Measurements from ENCODE around the gene SPOCK1.

SPOCK1 gene

DNA sequence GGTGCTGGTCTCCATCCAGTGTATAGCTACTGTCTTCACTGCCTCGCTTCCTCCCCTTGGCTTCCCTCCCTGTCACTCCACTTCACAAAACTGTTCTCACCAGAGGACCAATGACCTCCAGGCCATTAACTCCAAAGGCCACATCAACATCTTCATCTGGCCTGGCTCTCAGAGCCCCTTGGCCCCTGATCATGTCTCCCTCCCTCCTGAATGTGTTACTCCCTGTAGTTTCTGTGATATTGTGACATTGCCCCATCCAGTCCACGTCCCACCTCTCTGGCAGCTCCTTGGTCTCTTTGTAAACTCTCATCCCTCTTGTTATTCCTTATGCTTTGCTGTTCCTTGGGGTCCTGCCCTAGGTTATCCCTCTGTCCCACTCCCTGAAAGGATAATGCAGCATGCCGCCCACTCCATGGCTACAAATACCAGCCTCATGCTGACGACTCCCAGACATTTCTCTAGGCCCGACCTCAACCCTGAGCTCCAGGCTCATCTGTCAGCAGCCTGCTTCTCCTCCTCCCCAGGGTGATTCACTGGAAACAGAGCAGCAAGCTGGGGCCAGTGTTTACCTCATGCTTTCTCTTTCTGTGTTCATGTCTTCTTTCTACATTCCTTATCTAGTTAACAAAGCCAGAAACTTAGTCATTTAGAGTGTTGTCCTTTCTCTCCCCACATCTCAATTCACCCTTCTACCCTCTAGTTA lies 312.2 kb downstream of the SPOCK1 start:
- DNase-seq = no peak

DNA sequence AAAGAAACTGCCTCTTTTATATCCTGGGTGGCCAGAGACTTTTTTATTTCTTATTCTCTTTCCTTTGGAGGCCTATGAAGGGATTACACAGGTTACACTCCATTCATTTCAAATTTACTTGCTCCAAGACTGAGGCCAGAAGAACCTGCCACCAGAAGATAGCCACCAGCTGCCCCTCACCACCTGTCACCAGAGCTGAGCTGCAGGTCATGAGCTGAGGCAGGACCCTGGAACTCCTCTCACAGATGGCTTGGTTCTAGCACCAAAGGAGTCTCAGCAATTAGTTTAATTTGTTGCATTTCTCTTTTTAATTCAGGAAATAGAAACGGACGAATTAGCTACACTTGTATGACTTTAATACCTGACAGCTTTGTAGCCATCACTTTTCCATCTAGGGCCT lies 313.9 kb downstream of the SPOCK1 start:
- DNase-seq = no peak

DNA sequence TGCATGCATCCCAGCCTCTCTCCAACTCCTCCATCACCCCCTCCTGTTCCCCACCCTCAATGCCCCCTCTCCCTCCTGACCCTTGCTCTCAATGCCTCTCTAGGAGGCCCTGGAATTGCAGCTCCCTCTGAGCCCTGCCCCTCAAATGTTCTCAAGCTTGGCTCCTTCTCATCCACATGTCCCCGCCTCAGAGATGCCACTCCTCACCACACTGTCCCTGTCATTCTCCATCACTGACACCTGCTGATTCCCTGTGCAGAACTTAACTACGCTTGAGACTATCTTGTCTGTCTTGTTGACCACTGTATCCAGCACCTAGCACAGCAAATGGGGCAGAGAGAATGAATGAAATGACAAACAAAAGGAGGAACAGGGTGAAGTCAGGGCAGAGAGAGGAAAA lies 314.4 kb downstream of the SPOCK1 start:
- DNase-seq = no peak

DNA sequence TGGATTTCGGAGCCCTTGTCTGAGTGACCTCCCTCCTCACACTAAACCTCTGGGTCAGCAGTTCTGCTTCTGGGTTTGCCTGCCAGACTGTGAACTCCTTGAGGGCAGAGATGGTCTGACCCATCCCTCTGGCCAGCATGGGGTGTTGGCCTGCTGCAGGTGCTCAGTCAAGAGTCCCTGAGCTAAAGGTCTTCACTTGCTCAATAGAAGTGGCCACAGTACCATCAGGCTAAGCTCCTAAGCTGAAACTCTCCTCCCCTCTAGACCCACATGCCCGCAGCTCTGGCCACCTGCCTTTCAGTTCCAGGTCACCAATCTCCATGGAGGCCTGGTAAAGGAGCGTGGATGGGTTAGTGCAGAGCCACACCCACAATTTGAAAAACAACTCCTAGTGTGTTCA lies 316.6 kb downstream of the SPOCK1 start:
- no peak for DNase-seq

DNA sequence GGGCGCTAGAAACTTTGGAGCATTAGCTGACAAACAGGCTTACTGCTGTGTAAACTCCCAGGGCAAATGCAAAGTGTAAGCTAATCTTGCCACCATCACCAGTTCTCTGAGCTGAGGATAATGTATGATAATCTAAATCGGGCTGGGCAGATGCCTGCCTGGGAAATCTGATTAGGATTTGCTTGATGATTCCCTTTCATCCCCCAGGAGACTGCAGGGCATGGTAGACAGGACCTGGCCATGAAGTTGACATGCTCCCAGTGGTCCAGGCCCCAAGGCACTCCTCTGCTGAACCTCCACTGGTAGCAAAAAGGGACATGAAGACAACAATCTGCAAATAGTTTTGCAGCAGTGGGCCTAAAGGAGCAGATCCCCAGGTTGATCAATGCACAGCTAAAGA lies 317.5 kb downstream of the SPOCK1 start:
- no peak for DNase-seq

DNA sequence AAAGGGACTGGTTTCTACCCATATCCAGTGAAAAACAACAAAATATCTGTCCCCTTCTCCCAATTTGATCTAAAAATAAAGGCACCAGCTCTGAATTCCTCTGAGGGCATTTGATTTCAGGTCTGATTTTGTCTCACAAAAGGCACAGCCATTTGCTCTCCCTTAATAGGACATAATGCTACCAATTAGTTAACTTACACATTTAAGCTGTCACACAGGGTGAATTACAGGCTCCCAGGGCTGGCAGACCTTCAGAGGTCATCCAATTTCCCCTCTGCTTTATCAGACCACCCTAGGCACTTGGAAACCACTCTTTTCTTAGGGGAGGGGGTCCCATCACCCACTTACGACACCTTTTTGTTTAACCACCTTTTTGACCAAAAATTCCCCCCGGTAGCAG lies 319.9 kb downstream of the SPOCK1 start:
- no peak for DNase-seq

DNA sequence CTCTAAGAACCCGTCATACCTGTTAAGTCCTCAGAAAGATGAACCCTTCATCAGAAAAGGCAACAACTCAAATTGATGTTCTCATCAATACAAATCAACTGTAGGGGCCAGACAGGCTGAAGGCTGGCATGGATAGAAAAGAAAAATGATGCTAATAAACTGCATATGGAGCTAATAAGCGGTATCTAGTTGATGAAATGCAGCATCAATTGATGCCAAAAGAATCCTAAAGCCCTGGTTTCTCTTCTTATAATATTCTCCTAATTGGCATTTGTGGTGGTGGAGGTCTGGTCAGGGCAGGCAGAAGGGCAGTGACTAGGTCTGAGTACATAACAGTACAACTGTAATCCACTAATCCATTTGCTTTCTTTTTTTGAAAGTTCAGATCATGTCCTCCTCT lies 322.5 kb downstream of the SPOCK1 start:
- DNase-seq = no peak

DNA sequence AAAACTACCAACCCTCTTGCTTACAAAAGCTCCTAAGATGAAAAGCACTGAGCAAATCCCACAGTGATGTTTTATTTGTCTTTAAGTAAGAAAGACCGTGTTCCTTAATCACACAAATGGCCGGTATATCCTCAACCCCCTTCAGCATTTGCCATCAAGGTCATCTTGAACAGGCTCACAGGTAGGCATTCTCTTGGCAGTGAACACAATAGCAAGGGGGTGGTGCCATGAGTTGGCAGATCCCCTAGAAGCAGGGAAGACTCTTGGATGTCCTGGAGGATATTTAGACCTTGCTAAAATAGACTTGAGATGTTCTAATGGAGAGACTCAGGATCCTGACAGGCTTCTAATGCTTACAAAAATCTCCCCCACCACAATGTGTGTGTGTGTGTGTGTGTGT lies 323.0 kb downstream of the SPOCK1 start:
- no peak for DNase-seq

DNA sequence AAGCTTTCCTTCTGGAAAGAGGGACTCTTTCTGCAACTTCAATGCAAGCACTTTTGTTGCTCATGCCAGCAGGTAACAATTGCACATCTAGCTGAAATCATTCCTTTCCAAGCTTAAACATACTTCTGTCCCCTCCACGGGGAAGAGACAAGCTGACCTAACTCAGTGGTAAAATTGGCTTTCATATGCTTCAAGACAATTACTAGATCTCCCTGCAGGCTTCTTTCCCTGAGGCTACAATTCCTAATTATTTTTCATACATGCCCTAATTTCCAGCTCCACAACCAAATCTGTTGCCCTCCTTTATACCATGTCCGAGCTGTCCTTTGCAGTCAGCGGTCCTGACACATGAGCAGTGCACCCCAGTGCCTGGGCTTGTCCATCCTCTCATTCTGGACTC lies 324.9 kb downstream of the SPOCK1 start:
- DNase-seq = no peak

DNA sequence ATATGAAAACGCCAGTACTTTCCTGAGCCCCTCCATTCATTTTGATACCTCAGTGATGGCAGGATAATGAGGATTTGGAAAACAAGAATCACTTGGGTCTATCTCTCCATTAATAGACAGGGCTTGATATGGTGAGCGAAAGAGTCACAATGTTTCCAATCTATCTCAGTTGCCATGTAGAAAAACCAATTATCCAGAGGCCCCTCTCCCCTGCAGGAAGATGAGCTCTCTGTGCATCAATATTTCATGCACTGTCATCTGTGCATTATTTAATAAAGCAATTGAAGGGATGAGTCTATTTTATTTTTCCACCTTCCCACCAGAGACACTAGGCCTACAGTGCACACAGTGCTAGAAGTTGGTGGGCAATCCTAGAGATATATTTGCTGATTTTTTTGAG lies 326.9 kb downstream of the SPOCK1 start:
- no peak for DNase-seq

DNA sequence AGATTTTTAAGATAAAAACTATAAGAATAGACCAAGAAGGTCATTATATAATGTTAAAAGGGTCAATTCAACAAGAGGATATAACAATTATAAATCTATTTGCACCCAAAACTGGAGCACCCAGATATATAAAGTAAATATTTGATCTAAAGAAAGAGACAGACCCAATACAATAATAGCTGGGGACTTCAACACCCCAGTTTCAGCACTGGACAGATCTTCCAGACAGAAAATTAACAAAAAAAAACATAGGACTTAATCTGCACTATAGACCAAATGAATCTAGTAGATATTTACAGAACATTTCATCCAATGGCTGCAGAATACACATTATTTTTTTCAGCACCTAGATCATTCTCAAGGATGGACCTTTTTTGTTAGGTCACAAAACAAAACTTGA lies 331.9 kb downstream of the SPOCK1 start:
- no peak for DNase-seq

DNA sequence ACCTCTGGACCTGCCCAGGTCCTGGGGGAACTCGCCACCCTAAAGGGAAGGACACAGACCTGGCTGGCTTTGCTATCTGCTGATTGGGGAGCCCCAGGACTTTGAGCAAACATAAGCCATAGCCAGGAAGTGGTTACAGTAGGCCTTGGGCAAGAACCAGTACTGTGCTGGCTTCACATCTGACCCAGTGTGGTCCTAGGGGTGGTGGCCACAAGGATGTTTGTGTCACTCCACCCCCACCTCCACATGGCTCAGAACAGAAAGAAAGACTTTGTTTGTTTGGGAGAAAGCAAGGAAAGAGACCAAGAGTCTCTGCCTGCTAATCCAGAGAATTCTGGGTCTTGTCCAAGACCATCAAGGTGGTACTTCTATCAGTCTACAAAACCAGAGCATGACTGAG lies 334.2 kb downstream of the SPOCK1 start:
- DNase-seq = no peak

DNA sequence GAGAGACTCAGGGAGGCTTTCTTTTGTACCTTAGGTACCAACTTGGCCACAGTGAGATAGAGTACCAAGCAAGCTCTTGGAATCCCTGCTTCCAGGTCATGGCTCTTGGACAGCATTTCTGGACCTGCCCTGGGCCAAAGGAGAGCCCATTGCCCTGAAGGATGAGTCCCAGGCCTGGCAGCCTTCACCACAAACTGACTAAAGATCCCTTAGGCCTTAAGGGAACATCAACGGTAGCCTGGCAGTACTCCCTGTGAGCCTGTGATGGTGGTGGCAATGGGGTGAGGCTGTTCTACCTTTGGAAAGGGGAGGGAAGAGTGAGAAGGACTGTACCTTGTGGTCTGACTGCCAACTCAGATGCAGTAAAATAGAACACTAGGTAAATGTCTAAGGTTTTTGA lies 334.6 kb downstream of the SPOCK1 start:
- DNase-seq = no peak

DNA sequence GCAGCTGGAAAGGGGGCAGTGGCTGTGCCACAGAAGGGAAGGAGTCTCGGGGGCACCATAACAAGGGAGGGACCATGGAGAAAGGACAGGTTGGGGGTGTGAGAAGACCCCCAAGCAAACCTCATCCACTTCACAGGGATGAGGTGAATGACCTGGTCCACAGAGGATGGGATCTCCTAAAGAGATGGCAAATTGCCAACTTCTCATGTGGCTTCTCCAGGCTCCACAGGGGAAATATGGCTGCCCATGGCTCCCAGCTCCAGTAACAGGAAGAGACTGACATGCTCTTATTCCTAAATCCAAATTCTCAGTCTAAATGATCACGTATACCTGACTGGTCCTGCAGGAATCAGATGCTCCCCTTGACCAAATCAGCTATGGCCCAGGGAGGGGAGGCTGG lies 340.4 kb downstream of the SPOCK1 start:
- DNase-seq = no peak

DNA sequence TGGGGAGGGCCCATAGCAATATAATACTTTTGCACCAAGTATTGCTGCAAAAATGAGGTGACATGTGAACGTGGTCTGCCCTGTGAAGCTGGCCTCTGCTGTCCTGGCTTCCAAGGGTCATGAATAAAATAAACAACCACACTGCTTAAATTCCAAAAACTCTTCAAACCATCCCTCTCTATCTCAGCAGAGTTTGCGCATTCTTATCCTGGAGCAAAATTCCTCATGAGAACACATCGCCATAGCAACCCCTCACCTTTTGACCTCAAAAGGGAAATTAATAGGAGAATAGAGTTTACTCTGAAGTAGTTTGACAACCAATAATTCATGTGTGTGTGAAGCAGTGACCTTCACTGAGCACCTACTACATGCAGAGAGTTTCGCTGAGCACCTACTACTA lies 342.9 kb downstream of the SPOCK1 start:
- DNase-seq = no peak

DNA sequence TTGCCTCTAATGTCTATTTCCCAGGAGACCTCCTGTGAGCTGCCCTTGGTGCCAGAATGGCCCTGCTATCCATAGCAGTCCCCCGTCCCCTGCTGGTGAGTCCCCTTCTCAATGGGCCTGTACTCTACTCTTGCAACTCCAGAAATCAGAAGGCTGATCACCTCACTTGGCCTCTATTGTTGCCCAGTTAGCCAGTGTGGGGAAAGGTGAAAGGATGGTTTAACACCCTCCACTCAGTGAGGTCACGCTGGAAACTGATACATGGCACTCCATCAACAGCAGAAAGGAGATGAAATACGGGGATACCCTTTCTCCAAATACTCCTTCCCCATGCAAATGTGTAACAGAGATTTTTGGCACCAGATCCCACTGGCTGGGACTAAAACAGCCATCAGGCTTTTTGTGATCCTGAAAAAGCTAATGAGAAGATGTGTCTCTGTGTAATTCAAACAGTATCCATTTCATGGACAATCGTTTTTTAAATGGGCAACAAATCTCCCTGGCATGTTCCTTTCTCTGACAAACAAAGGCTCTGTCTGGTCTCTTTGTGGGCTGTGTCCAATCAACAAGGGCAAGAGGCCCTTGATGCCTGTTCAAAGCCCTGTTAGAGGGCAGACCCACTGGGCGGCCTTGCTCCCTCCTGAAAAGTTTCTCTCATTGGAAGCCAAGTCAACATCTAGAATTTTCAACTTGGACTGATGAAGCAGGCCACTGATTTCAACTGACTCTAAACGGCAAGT lies 343.7 kb downstream of the SPOCK1 start:
- DNase-seq = no peak

DNA sequence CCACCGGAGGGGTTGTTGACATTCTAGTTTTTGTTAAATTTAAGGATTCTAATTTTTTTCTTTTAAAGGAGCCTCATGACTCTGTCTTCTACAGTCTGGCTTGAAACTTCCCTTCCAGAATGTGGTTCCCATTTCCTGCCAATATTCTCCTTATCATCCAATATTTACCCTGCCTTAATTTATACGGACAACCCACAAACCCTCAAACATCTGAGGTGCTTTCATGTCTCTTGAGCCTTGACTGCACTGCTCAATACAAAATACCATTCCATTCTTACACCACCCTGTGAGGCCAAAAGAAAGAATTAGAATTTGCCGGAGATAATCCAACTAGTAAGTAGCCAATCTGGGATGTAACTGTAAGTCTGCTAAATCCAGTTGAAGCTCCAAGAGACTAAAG lies 346.5 kb downstream of the SPOCK1 start:
- DNase-seq = no peak

DNA sequence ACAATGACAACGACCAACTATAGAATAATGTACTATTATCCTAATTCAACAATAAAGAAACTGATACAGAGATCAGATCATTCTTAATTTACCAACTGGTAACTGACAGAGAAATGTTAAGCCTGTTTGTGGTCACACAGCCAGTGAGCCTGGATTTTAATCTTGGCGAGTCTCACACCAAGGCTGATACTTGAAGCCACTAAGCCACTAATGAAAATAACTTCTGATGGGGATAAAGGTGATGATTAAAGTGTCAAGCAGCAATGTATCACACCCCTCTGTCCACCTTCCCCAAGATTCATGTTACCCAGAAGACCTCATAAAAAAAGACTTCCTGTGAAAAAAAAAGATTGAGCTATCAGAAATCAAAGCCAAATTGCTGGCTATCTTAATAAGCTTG lies 350.5 kb downstream of the SPOCK1 start:
- no peak for DNase-seq

DNA sequence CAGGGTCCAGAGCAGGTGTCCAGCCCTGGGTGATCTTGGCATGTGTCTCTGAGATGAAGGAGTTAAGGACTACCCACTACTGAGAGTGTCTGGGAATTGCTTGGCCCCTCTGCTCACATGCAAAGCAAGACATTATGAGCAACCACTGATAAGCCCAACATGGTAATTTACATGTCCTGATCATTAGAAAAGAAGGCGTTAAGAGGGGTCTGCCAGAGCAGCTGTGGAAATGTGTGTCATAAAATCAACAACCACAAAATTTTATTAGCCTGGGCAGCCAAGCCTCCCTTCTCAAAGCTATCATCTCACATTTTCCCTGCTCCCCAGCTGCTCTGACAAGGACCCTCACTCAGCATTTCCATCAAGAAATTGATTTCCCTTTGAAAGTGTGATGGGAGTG lies 351.0 kb downstream of the SPOCK1 start:
- DNase-seq = no peak

DNA sequence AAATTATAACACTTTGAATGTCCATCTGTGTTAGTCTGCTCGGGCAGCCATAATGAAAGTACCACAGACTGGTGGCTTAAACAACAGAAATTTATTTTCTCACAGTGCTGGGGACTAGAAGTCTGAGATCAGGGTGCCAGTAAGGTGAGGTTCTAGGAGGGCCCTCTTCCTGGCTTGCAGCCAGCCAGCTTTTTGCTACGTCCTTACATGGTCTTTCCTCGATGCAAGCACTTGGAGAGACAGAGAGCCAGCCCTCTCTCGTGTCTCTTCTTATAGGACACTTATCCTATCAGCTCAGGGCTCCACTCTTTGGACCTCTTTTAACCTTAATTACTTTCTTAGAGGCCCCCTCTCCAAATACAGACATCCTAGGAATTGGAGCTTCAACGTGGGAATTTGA lies 351.8 kb downstream of the SPOCK1 start:
- no peak for DNase-seq

DNA sequence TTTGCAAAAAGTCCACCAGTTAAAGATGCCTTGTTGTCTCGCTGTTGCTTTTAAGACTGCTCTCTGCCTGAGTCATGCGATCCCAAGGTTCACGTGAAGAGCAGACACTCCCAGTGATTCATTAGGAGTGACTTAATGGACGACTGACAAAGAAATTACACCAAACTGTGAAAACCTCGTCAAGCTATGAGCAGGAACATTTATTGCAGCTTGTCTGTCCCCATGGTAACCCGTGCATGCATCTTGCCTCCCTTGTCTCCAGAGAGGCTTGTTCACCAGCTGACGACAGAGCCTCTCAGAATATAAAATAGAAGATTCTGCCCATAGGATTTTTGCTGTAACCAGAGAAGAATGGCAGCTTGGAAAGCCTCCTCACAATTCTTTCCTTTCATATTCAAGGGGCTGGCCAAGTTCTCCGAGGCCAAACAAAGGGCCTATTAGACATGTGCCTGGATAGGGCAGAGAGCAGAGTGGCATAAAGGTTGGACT lies 352.7 kb downstream of the SPOCK1 start:
- no peak for DNase-seq

DNA sequence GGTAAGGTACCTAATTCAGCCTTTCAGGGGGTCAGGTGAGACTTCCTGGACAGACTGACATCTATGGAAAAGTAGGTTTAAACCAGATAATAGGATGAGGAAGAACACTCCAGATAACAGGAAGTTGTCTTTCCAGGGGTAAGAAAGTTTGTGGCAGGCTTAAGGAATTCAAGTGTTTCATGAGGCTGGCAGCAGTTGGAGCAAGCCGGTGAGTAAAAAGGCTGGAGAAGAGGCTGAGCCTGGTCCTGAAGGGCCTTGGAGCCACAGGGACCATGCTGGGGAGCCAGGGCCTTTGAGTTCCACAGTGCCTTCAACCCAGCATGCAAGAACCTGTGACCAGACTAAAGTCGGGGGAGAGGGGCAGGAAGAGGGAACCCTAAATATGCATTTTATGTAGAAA lies 353.4 kb downstream of the SPOCK1 start:
- DNase-seq = no peak

DNA sequence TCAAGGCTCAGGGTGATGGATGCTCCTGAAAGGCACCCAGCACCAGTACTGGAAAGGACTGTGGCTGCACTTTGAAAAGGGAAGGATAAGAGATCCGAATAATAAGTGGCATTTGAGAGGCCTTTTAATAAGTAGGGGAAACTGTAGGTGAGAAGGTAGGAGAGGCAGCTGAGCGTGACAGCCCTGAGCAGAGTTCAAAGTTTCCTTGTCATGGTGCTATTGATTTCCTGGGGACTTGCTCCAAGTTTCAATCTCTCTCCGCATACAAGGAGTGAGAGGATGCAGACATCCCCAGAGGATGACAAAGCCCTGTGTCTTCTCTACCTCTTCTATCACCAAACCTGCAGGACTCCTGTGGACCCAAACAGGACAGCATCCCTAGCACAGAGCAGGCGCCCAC lies 354.5 kb downstream of the SPOCK1 start:
- no peak for DNase-seq

DNA sequence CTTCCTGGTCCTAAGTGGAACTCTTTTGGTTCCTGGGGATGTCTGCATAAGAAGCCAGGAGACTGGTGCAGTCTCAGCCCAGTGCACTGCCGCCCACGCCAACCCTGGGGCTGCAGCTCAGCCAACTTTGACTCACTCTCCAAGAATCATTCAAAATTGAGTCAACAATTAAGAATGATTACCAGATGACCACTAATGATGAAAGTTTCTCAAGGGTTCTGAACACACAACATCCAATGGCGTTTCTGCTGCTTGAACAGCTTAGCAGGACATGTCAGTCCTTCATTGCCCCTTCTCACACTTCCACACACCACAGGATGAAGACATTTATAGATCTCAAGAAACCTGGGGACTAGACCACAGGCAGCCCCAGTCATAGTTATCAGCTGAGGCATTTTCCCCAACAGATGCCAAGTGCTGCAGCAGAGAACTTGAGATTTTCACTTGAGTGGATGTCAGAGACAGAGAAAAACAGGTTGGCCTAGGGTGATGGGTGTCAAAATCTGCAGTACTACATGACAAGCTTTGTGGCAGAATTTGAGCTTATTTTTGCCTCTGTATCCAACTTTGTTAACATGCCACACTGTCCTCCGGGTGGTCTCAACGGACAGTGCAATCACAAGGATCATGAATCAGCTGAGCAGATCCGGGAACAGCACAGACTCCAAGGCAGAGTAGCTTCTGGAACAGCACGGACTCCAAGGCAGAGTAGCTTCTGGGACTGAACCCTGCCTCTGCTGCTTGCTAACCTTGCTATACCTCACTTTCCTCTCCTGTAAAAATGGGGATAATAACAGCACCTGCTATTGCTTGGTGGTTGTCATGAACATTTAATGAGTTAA lies 356.1 kb downstream of the SPOCK1 start:
- no peak for DNase-seq

Measured in T-helper 1 cell (primary cell).